Gastroesophageal sphincter (tissue), 3 donors: Measurements from ENCODE around the gene SDK1.
"Not testable (repeated sequence)": the region's sequence is repeated elsewhere in the genome, so short reads cannot be mapped to it uniquely, and the experiment has no call there.

Experiments used
- EP300 ChIP-seq: sonication (generic); formaldehyde crosslinking; IDR thresholded peaks from one replicate; pipeline ENCODE4 v1.6.1; 2017; ENCODE audit warnings: antibody characterized with exemption, mild to moderate bottlenecking
- POLR2A ChIP-seq, 2 donors: fragments of 450-650 bp; IDR thresholded peaks; one replicate each; pipeline ENCODE4 v1.6.1; 2017; ENCODE audit warnings: antibody characterized with exemption in 2 of 2, mild to moderate bottlenecking in 2 of 2, moderate library complexity in 1 of 2
- POLR2AphosphoS5 ChIP-seq: sonication (generic); formaldehyde crosslinking; IDR thresholded peaks from one replicate; pipeline ENCODE4 v1.6.1; 2017; ENCODE audit warnings: antibody characterized with exemption
- TF ChIP-seq, protein P1 (sequence below), 4 experiments: fragments of 200-600 bp in 2 of 4; fragments of 450-650 bp in 2 of 4; sonication (generic) in 1 of 4; IDR thresholded peaks; one replicate each; pipeline ENCODE4 v1.5.1; 2017 to 2019; ENCODE audit warnings: antibody characterized with exemption in 4 of 4, mild to moderate bottlenecking in 2 of 4, moderate library complexity in 2 of 4

DNA sequence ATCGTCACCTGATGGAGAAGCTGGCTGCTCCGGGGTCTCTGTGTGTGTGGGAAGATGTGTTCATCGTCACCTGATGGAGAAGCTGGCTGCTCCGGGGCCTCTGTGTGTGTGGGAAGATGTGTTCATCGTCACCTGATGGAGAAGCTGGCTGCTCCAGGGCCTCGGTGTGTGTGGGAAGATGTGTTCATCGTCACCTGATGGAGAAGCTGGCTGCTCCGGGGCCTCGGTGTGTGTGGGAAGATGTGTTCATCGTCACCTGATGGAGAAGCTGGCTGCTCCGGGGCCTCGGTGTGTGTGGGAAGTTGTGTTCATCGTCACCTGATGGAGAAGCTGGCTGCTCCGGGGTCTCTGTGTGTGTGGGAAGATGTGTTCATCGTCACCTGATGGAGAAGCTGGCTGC is 959.1 kb downstream of the SDK1 start:
- not testable (repeated sequence) for TF ChIP-seq EP300; POLR2A (IDR thresholded peaks at IDR 0.05); POLR2AphosphoS5
- TF ChIP-seq, protein P1, sequence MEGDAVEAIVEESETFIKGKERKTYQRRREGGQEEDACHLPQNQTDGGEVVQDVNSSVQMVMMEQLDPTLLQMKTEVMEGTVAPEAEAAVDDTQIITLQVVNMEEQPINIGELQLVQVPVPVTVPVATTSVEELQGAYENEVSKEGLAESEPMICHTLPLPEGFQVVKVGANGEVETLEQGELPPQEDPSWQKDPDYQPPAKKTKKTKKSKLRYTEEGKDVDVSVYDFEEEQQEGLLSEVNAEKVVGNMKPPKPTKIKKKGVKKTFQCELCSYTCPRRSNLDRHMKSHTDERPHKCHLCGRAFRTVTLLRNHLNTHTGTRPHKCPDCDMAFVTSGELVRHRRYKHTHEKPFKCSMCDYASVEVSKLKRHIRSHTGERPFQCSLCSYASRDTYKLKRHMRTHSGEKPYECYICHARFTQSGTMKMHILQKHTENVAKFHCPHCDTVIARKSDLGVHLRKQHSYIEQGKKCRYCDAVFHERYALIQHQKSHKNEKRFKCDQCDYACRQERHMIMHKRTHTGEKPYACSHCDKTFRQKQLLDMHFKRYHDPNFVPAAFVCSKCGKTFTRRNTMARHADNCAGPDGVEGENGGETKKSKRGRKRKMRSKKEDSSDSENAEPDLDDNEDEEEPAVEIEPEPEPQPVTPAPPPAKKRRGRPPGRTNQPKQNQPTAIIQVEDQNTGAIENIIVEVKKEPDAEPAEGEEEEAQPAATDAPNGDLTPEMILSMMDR (IDR thresholded peaks at IDR 0.05), result not testable (repeated sequence)
